PC-3 (cell line): ENCODE measurements around the gene ACVRL1.

ENCODE experiments used
- EZH2 ChIP-seq: fragments of 300-600 bp; sonication (generic); IDR thresholded peaks from one replicate; pipeline ENCODE4 v1.6.1; 2017; ENCODE audit warnings: antibody characterized with exemption, mild to moderate bottlenecking, low read length; ENCODE audit not compliant: unreplicated experiment
- EZH2phosphoT487 ChIP-seq: fragments of 300-600 bp; sonication (generic); IDR thresholded peaks from 2 replicates; pipeline ENCODE4 v1.6.1; 2018; ENCODE audit warnings: mild to moderate bottlenecking, antibody characterized with exemption, low read length, borderline replicate concordance
- TF ChIP-seq, protein P1 (sequence below): fragments of 300-600 bp; sonication (generic); conservative IDR thresholded peaks from 2 replicates; pipeline ENCODE4 v1.5.1; 2017; ENCODE audit warnings: antibody characterized with exemption, low read depth, mild to moderate bottlenecking, low read length

- TF ChIP-seq, protein P1, sequence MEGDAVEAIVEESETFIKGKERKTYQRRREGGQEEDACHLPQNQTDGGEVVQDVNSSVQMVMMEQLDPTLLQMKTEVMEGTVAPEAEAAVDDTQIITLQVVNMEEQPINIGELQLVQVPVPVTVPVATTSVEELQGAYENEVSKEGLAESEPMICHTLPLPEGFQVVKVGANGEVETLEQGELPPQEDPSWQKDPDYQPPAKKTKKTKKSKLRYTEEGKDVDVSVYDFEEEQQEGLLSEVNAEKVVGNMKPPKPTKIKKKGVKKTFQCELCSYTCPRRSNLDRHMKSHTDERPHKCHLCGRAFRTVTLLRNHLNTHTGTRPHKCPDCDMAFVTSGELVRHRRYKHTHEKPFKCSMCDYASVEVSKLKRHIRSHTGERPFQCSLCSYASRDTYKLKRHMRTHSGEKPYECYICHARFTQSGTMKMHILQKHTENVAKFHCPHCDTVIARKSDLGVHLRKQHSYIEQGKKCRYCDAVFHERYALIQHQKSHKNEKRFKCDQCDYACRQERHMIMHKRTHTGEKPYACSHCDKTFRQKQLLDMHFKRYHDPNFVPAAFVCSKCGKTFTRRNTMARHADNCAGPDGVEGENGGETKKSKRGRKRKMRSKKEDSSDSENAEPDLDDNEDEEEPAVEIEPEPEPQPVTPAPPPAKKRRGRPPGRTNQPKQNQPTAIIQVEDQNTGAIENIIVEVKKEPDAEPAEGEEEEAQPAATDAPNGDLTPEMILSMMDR: no peak
- TF ChIP-seq EZH2phosphoT487 (no peak), EZH2 (no peak)
These were observed 4.0 kb downstream of the ACVRL1 start for GRCh38 chr12:51911307-51911706.
